ENCODE results near the gene IGF2BP3. TPM values are rescaled to one million over a fixed set of nuclear protein-coding genes. Genes with fewer than 3 reads are reported as not detected.
A peak's percentile ranks its signal among the peaks of the same experiment; 100 is the strongest.

Gene IGF2BP3
- total RNA-seq, 1 donor from 2014 or later, result 2.5 TPM

DNA sequence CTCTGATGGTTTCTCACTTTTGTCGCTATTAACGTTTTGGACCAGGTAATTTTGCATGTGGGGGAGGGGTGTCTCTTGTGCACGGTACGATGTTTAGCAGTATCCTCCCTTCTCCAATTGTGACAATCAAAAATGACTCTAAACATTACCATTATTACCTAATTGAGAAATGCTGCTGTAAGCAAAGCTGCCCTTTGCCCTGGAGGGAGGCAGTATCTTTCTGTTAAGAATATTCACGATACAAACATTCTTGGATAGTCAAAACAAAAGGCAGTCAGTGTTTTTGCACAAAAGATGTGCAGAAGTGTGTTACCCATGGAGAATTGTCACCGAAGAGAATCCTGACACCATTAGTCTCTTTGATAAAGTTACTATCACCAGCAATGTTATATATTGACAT is 161.5 kb downstream of the IGF2BP3 start:
- peaks cover 32% of the 10 kb centered on the region for H3K4me1 Mint-ChIP-seq (ENCODE audit: low read depth)
- H3K36me3 Mint-ChIP-seq (ENCODE audit: low read depth), result peaks cover 45% of the 10 kb centered on the region
- no peak for DNase-seq (ENCODE audit: low spot score)
- H3K27ac Mint-ChIP-seq, result no peak overlapping the region
- H3K27me3 Mint-ChIP-seq (ENCODE audit: insufficient read depth), result no peaks in the 10 kb centered on the region
- no peaks in the 10 kb centered on the region for H3K9me3 Mint-ChIP-seq
- intact Hi-C loops (cut with micrococcal nuclease), result no loop called here
- no peak overlapping the region for H3K4me3 Mint-ChIP-seq

DNA sequence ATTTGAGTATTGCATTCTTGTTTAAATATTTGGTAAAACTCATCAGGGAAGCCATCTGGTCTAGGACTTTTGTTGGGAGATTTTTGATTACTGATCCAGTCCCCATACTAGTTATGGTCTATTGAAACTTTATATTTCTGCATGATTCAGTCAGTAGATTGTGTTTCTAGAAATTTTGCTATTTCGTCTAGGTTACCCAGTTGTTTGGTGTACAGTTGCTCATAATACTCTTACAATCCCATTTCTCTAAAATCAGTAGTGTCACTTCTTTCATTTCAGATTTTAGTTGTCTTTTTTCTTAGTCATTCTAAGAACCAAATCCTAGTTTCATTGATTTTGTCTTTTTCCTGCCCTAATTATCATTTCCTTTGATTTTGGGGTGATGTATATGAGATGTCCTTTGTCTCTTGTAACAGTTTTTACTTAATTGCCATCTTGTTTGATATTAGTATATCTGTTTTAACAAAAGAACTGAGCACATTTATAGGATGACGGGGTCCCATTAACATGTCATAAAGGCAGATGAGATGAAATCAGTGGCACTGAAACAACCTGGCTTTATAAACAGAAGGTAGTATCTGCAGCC is 163.3 kb downstream of the IGF2BP3 start:
- DNase-seq (ENCODE audit: low spot score), result no peak
- Mint-ChIP-seq H3K27ac (no peak overlapping the region), H3K9me3 (no peaks in the 10 kb centered on the region), H3K4me1 (ENCODE audit: low read depth) (peaks cover 46% of the 10 kb centered on the region), H3K36me3 (ENCODE audit: low read depth) (peaks cover 55% of the 10 kb centered on the region), H3K27me3 (ENCODE audit: insufficient read depth) (no peaks in the 10 kb centered on the region), H3K4me3 (no peak overlapping the region)
- intact Hi-C loops (cut with micrococcal nuclease), result loop anchor here (2.0 kb wide), 1 partner anchor 50 kb away; no protein-coding TSS in a partner anchor

DNA sequence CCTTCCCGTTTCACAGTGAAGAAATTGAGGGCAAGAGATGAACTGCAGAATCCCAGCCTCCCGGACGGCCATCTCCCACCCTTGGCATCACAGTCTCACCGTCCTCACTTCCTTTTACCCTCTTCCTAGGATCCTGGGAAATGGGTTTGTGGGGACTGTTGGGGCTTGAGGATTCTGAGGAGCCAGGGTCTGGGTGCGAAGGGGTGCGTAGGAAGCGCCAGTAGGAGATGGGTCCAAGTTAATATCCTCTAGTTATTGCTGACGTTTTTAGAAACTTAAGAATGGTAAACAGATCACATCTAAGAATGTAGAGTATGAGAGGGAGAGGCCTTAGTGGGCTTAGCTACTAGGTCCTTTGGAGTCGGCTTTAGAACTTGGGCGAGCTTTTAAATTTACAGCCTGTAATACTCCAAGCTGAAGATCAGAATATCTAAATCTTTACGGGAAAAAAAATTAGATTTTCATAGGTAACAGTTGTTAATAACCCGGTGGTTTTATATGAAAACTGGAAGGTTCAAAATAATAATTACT is 170.5 kb downstream of the IGF2BP3 start:
- DNase-seq (ENCODE audit: low spot score), result no peak
- peaks cover 23% of the 10 kb centered on the region for H3K36me3 Mint-ChIP-seq (ENCODE audit: low read depth)
- peaks cover 4% of the 10 kb centered on the region for H3K27me3 Mint-ChIP-seq (ENCODE audit: insufficient read depth)
- peak overlapping the region; percentile 88 for H3K4me3 Mint-ChIP-seq
- H3K27ac Mint-ChIP-seq, result peak overlapping the region; percentile 88
- intact Hi-C loops (cut with micrococcal nuclease), result loop anchor here (1.0 to 2.0 kb wide), 10 partner anchors 23 to 1825 kb away; partner anchors contain the start of genes CYCS, KLHL7 and TRA2A
- no peaks in the 10 kb centered on the region for H3K9me3 Mint-ChIP-seq
- H3K4me1 Mint-ChIP-seq (ENCODE audit: low read depth), result peaks cover 45% of the 10 kb centered on the region

DNA sequence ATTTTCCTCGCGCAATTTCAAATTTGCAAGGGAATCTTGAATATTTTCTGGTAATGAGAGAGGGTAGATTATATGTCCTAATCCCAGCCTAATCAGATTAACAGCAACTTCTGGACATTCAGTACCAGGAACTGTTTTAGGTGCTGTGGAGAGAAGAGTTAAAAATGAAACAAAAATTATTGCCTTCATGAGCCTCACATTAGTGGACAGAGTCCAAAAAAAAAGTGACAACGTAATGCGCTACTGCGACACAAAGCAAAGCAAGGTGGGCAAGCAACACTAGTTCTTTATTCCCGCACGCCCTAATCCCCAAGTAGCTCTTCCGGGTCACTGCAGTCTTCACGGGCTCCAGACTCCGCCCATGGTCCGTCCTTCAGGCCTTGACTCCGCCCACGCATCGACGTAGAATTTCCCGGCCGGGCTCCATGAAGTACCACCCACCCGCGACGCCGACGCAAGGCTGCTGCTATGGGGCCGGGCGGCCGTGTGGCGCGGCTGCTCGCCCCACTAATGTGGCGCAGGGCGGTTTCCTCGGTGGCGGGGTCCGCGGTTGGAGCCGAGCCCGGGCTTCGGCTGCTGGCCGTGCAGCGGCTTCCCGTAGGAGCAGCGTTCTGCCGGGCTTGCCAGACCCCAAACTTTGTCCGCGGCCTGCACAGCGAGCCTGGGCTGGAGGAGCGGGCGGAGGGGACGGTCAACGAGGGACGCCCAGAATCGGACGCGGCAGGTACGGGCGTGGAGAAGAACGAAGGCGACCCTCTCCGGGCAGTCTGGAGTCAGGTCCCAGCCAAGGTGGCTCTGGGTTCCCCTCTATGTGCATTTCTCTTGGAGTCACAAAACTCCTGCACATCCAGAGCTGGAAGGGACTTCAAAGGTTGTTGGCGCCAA is 171.2 kb downstream of the IGF2BP3 start, which contains the start of gene MALSU1:
TSS of gene MALSU1 (plus strand) at position 455 of the 885 bp plus-strand sequence. CDS start at position 469, 14 bp downstream.
- intact Hi-C loops (cut with micrococcal nuclease), result loop anchor here (1.0 to 2.0 kb wide), 10 partner anchors 22 to 1826 kb away; partner anchors contain the start of genes CYCS, KLHL7 and TRA2A
- peak within 1 kb of the TSS; percentile 88 for H3K4me3 Mint-ChIP-seq
- H3K4me1 Mint-ChIP-seq (ENCODE audit: low read depth), result peaks cover 38% of the 10 kb centered on the region
- peaks cover 4% of the 10 kb centered on the region for H3K27me3 Mint-ChIP-seq (ENCODE audit: insufficient read depth)
- peaks cover 17% of the 10 kb centered on the region for H3K36me3 Mint-ChIP-seq (ENCODE audit: low read depth)
- no peaks in the 10 kb centered on the region for H3K9me3 Mint-ChIP-seq
- H3K27ac Mint-ChIP-seq, result peak within 1 kb of the TSS; percentile 88
- DNase-seq (ENCODE audit: low spot score), result peak; percentile 93

DNA sequence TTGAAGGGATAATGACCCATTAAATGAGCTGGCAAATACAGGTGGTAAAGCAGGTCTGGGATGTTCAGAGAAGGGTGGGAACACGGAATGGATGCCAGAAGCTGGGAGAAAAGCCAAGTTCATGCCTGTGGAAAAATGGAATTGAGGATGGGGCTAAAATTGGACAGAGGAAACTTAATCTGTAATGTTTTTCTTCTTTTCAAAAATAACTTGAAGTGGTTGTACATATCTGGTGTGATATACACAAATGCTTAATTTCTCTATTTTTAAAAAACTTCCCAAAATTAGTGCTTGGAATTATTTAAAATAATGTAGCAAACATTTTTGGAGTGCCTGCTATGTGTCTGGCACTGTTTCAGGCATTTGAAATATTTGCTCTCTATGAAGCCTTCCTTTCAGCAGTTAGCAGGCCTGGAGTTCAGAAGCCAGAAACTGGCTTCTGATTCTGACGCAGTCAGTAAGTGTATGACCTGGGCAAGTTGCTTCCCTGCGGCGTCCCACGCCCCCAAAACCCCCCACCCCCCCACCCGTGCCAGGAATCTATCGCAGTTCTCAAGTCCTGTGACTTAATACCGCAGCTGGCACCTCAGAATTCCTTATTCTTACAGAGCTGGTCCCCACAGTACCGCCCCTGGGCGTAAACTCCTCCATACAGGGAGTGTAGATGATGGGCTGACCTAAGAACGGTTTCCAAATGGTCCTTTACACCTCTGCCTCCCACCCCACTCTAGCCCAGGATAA is 172.0 kb downstream of the IGF2BP3 start:
- Mint-ChIP-seq H3K27me3 (ENCODE audit: insufficient read depth) (peaks cover 4% of the 10 kb centered on the region), H3K4me3 (peak overlapping the region; percentile 88), H3K4me1 (ENCODE audit: low read depth) (peaks cover 36% of the 10 kb centered on the region), H3K27ac (peak overlapping the region; percentile 88), H3K36me3 (ENCODE audit: low read depth) (peaks cover 16% of the 10 kb centered on the region), H3K9me3 (no peaks in the 10 kb centered on the region)
- DNase-seq (ENCODE audit: low spot score), result no peak
- intact Hi-C loops (cut with micrococcal nuclease), result loop anchor here (2.0 kb wide), 1 partner anchor 48 kb away; no protein-coding TSS in a partner anchor

DNA sequence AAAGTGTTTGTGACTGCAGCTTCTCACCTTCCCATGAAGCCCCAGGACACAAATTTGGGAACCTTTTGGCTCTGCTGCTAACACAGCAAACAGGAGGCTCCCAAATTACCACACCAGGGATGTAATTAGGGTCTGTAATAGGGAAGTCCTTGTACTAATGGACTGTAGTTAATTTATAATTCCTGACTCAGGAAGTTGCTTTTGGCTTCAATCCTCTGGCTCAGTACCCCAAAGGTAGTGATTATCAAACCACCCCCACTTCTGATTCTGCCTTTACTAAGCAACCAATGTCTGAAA is 174.9 kb downstream of the IGF2BP3 start:
- intact Hi-C loops (cut with micrococcal nuclease), result no loop called here
- no peak for DNase-seq (ENCODE audit: low spot score)
- Mint-ChIP-seq H3K27ac (no peak overlapping the region), H3K36me3 (ENCODE audit: low read depth) (peaks cover 1% of the 10 kb centered on the region), H3K4me1 (ENCODE audit: low read depth) (peaks cover 13% of the 10 kb centered on the region), H3K27me3 (ENCODE audit: insufficient read depth) (peaks cover 4% of the 10 kb centered on the region), H3K9me3 (no peaks in the 10 kb centered on the region), H3K4me3 (no peak overlapping the region)

DNA sequence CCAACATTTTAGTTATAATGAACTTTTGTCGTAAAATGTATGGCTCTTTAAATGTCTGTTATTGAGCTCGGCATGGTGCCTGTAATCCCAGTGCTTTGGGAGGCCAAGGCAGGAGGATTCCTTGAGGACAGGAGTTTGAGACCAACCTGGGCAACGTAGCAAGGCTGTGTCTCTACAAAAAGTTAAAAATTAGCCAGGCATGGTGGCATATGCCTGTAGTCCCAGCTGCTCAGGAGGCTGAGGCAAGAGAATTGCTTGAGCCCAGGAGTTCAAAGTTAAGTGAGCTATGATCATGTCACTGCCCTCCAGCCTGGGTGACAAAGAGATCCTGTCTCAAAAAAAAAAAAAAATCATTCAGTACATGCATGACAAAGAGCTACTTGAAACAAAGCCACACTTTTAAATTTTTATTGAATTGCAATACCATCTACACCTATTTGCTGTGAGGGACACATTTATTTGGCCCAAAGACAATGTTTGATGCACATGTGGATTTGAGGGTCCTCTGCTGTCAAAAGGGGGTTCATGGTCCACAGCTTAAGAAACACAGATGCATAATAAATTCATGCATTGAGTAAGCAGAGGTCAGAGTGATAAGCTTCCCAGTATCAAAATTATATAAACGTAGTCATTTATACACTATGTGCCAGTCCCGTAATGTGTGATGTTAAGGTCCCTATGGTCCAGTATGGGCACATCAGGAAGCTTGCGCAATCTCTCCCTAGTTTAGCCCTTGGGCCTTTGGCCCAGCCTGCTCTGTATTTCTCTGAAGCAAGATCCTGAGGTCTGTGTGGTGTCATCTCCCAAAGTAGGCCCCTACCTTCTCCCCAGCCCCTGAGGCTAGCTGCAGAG is 175.5 kb downstream of the IGF2BP3 start:
- peaks cover 4% of the 10 kb centered on the region for H3K27me3 Mint-ChIP-seq (ENCODE audit: insufficient read depth)
- no peak overlapping the region for H3K27ac Mint-ChIP-seq
- H3K4me3 Mint-ChIP-seq, result no peak overlapping the region
- H3K4me1 Mint-ChIP-seq (ENCODE audit: low read depth), result peaks cover 7% of the 10 kb centered on the region
- intact Hi-C loops (cut with micrococcal nuclease), result no loop called here
- no peaks in the 10 kb centered on the region for H3K36me3 Mint-ChIP-seq (ENCODE audit: low read depth)
- DNase-seq (ENCODE audit: low spot score), result no peak
- no peaks in the 10 kb centered on the region for H3K9me3 Mint-ChIP-seq

DNA sequence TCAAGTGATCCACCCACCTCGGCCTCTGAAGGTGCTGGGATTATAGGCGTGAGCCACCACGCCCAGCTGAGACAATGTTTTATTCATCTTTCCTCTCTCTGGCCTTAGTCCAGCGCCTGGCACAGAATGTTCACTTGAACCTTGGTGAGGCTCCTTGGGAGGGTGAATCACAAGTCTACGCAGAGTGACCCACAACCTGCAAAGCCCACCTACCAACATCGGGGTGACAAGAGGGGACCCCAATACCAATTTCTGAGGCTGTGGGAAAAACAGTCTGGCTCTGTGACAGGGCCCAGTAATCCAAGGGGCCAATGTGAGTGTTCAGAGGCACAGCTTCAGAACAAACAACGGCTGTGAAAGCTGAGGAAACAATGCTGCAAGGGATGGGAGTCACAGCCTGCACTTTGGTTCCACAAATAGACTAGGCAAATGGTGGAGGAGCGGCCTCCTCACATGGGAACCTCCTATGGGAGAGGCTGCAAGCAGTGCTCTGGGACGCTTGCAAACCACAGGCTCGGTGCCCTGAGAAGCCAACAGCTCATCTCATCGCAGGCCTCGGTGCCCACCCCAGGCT is 176.7 kb downstream of the IGF2BP3 start:
- H3K9me3 Mint-ChIP-seq, result no peaks in the 10 kb centered on the region
- H3K4me1 Mint-ChIP-seq (ENCODE audit: low read depth), result peaks cover under 1% of the 10 kb centered on the region
- no peak for DNase-seq (ENCODE audit: low spot score)
- no peak overlapping the region for H3K4me3 Mint-ChIP-seq
- intact Hi-C loops (cut with micrococcal nuclease), result no loop called here
- no peak overlapping the region for H3K27ac Mint-ChIP-seq
- H3K36me3 Mint-ChIP-seq (ENCODE audit: low read depth), result no peaks in the 10 kb centered on the region
- peaks cover 2% of the 10 kb centered on the region for H3K27me3 Mint-ChIP-seq (ENCODE audit: insufficient read depth)

DNA sequence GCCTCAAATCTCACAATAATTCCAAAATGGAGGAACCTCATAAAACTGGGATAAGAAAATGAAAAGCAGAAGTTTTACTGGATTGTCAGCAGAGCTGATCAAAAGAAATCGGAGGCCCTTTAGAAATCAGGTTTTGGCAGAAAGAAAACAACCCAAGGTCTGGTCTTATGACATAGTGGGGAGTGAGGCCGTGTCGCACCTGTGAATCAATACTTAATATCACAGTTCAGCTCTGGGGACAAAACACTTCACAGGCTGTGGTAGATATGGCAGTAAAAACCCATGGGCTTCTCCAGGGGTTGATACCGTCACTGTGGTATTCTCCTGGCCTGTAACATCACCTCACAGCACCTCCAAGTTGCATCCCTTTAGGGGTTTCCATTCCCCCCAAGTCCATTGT is 177.7 kb downstream of the IGF2BP3 start:
- peaks cover 6% of the 10 kb centered on the region for H3K4me1 Mint-ChIP-seq (ENCODE audit: low read depth)
- no peaks in the 10 kb centered on the region for H3K36me3 Mint-ChIP-seq (ENCODE audit: low read depth)
- H3K27ac Mint-ChIP-seq, result no peak overlapping the region
- H3K9me3 Mint-ChIP-seq, result no peaks in the 10 kb centered on the region
- intact Hi-C loops (cut with micrococcal nuclease), result no loop called here
- H3K4me3 Mint-ChIP-seq, result no peak overlapping the region
- no peak for DNase-seq (ENCODE audit: low spot score)
- peaks cover 2% of the 10 kb centered on the region for H3K27me3 Mint-ChIP-seq (ENCODE audit: insufficient read depth)

DNA sequence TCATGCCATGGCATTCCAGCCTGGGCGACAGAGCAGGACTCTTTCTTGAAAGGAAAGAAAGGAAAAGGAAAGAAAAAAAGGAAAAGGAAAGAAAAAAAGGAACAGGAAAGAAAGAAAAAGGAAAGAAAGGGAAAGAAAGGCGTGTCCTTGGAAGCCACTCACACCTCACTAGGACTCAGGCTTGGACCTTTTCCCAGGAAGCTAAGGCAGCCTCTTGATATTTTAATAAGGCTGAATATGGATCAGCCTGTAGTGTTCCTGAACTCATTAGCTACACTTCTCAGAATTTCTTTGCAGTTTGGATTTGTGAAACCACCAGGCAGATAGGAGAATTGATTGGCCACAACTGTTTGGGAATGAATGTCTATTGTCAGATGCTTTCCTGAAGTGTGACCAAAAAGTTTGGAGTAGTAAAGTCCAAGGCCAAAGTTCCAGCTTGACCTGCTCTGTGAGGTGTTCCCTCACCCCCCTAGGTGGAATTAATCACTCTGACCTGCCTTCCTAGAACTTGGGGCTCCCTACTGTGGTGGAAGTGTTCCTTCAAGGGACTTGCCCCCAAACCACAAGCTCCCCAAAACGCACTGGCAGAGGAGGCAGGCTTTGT is 178.2 kb downstream of the IGF2BP3 start:
- intact Hi-C loops (cut with micrococcal nuclease), result no loop called here
- DNase-seq (ENCODE audit: low spot score), result no peak
- Mint-ChIP-seq H3K4me1 (ENCODE audit: low read depth) (peaks cover 8% of the 10 kb centered on the region), H3K4me3 (no peak overlapping the region), H3K27me3 (ENCODE audit: insufficient read depth) (peaks cover 2% of the 10 kb centered on the region), H3K36me3 (ENCODE audit: low read depth) (no peaks in the 10 kb centered on the region), H3K27ac (no peak overlapping the region), H3K9me3 (no peaks in the 10 kb centered on the region)

DNA sequence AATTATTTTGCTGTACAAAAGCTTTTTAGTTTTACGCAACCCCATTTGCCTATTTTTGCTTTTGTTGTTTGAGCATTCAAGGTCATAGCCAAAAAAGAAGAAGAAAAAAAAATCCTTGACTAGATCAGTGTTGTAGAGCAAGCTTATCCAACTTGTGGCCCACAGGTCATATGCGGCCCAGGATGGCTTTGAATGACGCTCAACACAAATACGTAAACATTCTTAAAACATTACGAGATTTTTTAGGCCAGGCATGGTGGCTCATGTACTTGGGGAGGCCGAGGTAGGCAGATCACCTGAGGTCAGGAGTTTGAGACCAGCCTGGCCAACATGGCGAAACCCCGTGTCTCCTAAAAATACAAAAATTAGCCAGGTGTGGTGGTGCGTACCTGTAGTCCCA is 179.3 kb downstream of the IGF2BP3 start:
- no peak overlapping the region for H3K4me3 Mint-ChIP-seq
- DNase-seq (ENCODE audit: low spot score), result no peak
- no peaks in the 10 kb centered on the region for H3K9me3 Mint-ChIP-seq
- intact Hi-C loops (cut with micrococcal nuclease), result no loop called here
- peaks cover 8% of the 10 kb centered on the region for H3K4me1 Mint-ChIP-seq (ENCODE audit: low read depth)
- no peaks in the 10 kb centered on the region for H3K27me3 Mint-ChIP-seq (ENCODE audit: insufficient read depth)
- H3K36me3 Mint-ChIP-seq (ENCODE audit: low read depth), result no peaks in the 10 kb centered on the region
- no peak overlapping the region for H3K27ac Mint-ChIP-seq
